Ovary (tissue), 3 donors: Measurements from ENCODE around the gene RAB22A.

ENCODE experiments used
- CTCF ChIP-seq, 3 donors: fragments of 450-650 bp in 2 of 3; fragments of 200-600 bp in 1 of 3; IDR thresholded peaks; one replicate each; pipeline versions ENCODE4 v1.5.1 to v1.8.0; 2016 to 2022; ENCODE audit warnings: antibody characterized with exemption in 3 of 3, mild to moderate bottlenecking in 1 of 3
- EP300 ChIP-seq: sonication (generic); formaldehyde crosslinking; IDR thresholded peaks from one replicate; pipeline ENCODE4 v1.6.1; 2017; ENCODE audit warnings: antibody characterized with exemption
- POLR2A ChIP-seq: fragments of 450-650 bp; IDR thresholded peaks from one replicate; pipeline ENCODE4 v1.6.1; 2017; ENCODE audit warnings: antibody characterized with exemption, mild to moderate bottlenecking, moderate library complexity
- donor health status: DM: no; HTN: no; CAD: no.

- TF ChIP-seq CTCF (IDR thresholded peaks at IDR 0.05) = no peak
- no peak for TF ChIP-seq POLR2A
- no peak for TF ChIP-seq EP300
These were observed 52.1 kb downstream of the RAB22A start for GRCh38 chr20:58361481-58362205.
